Superior temporal gyrus (tissue), 1 donor: ENCODE measurements around the gene FKBP5.
"Not testable (repeated sequence)": the region's sequence is repeated elsewhere in the genome, so short reads cannot be mapped to it uniquely, and the experiment has no call there.

Source experiments
- DNase-seq: peaks from one replicate; pipeline ENCODE4 v3.0.0-alpha.2; 2016; ENCODE audit errors: extremely low spot score

The FKBP5 gene

DNA sequence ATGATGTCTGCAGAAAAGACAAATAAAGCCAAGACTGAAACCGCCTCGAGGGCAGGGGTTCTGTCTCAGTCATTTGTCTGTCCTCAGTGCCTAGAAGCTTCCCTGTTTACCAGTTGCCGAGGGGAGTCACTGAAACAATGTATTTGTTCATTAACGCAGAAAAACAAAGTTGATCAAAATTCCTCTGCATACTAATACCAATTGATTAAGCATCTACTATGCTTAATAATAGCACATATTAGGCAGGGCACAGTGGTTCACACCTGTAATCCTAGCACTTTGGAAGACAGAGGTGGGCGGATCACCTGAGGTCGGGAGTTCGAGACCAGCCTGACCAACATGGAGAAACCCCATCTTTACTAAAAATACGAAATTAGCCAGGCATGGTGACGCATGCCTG is 1.8 kb upstream of the FKBP5 start:
- no peak for DNase-seq

DNA sequence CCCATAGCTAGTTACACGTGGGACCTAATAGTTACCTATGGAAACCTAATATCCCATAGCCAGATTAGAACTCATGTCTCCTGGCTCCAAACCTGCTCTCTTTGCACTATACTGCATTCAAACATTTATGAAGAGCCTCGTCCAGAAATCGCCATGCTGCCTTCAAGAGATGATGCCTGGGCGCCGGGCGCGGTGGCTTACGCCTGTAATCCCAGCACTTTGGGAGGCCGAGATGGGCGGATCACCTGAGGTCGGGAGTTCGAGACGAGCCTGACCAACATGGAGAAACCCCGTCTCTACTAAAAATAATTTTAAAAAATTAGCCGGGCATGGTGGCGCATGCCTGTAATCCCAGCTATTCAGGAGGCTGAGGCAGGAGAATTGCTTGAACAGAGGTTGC is 1.3 kb upstream of the FKBP5 start:
- DNase-seq = not testable (repeated sequence)

DNA sequence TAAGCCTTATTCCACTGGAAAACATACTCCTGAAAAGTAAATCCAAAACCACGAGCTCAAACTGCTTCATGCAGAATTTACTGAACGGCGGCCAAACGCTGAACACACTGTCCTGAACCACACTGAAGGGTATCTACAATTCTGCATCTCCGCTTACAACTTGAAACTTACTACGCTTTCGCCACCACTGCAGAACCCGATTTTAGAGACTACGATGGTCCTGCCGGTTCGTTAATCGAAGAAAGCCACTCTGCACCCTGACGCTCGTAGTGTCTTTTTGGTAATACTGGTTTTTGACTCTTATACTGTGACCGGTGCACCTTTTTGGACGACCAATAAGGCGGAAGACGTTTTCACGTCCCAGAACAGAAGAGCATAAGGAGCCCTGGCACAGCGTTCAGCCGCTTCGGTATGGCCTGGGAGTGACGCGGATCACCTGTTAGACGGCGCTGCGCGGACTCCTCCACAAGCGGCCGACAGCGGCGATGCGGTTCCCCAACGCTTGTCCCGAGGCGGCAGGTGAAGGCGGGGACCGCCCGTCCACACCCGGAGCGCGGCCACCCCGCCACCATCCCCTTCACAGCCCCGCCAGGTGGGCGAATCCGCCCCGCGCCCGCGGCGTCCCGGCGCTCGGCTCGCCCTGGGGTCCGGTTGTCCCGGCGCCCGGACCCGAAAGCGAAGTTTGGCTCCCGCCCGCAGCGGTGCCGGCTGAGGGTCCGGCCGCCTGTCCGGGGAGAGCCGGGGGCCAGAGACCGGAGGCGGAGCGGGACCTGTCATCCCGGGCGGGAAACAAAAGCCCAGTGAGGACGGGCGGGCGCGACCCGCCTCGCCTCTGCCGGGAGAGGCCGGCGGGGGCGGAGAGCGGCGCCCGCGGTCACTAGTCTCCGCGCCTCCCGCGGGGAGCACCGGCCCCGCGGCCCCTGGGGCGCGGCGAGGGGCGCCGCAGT is 784 bp downstream of the FKBP5 start:
- peak; percentile 45 for DNase-seq

DNA sequence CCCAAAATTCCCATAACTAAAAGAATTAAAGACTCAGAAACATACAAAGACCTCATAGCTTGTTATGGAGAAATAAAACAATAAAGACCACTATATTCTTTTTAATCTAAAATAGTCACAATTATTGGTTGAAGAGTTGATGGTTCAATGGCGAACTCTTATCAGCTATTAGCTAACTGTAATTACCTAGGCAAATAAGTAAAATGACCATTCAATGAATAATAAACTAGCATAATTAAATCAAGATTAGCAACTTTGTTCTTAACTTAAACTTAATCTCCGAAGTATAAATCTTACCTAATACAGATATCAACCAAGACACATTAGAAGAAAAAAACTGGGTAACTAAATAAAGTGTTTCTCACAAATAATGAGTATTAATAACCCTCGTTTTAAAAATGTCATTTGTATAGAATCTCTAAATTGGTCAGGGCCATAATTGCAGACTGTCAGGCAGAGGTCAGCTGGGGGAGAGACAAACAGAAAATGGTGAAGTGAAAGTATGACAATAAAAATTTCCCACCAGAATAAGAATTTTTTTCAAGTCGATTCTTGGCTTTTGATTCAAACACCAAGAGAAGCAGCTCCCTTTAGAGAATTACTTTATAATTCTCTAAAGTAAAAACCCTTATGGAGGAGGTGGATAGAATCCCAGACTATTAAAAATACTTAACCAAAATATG is 1.7 kb downstream of the FKBP5 start:
- DNase-seq = no peak

DNA sequence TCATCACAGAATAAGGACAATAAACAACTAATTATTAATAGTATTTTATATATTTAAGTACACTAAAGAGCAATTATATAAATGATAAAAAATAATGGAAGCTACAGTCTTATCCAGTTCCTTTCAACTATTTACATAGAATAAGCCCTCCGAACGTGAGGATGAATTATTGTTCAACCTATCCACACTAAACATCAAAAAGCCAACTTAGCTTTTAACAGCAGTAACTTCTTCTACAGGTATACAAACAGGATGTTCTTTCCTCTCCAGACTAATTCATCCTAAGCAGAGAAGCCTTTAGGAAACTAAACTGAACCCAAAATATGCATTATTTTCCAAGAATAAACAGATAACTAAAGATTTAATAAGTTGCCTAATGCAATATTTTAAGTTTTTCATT is 2.3 kb downstream of the FKBP5 start:
- DNase-seq = peak; percentile 24

DNA sequence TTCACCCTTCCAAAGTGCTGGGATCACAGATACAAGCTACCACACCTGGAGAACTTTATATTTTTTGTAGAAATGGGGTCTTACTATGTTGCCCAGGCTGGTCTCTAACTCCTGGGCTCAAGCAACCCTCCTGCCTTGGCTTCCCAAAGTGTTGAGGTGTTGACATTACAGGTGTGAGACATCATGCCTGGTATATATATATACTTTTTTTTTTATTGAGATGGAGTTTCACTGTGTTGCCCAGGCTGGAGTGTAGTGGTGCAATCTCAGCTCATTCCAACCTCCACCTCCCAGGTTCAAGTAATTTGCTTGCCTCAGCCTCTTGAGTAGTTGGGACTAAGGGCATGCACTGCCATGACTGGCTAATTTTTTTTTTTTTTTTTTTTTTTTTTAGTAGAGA is 5.4 kb downstream of the FKBP5 start:
- no peak for DNase-seq

DNA sequence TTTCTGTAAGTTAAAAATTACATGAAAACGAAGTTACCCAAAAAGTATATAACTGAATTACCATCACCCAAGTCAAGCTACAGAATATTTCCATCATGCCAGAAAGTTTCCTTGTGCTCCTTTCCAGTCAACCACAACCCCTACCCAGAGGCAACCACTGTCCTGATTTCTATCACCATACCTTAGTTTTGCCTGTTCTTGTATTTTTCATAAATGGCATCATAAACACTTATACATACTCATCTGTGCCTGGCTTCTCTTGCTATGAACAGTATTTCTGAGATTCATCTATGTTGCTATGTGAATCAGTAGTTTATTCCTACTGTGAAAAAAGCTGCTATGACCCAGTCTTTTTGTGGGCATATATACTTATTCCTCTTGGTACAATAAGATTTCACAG is 7.4 kb downstream of the FKBP5 start:
- no peak for DNase-seq

DNA sequence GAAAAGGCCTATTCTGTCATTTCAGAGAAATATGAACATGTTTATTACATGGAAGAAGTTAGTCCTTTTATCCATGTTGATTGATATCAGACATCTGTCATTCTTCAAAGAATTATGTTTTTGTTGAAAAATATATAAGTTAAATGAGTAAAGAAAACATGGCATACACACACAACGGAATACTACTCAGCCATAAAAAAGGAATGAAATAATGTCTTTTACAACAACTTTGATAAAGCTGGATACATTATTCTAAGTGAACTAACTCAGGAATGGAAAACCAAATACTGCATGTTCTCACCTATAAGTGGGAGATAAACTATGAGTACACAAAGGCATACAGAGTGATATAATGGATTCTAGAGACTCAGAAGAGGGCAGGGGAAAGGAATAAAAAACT is 9.3 kb downstream of the FKBP5 start:
- no peak for DNase-seq

DNA sequence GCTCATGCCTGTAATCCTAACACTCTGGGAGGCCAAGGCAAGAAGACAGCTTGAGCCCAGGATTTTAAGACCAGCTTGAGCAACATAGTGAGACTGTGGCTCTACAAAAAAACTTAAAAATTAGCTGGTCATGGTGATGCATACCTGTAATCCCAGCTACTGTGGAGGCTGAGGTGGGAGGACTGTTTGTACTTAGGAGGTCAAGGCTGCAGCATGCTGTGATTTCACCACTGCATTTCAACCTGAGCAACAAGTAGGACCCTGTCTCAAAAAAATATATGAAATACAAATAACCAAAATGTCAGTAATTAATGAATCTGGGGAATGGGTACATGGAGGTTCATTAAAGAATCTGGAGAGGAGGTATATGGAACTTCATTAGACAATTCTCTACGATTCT is 9.9 kb downstream of the FKBP5 start:
- no peak for DNase-seq

DNA sequence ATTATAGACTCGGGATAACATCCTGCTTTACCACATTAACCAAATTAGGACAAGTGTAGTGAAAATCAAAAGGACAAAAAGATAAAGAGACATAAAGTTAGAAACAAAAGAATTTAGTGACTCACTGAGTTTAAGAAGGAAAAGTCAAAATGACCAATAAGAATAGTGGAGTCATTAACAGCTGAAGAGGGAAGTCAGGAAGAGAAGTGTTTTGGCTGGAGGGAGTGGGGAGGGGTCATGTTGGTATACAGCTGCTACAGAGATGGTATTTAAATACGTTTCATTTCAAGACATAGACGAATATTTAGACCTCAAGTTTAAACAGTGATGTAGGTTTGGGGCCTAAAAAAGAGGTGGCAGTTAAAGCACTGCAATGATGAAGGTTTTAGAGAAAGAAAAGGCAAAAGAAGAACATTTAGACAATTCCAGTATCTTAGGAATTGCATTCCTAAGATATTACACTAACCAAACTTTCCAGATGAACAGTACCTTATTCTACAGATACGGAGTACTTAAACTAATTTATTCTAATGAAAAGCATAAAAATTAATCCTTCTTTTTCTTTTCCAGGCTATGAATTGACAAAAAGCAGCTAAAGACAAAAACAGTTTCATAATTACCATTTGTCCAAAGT is 10.6 kb downstream of the FKBP5 start:
- DNase-seq = no peak

DNA sequence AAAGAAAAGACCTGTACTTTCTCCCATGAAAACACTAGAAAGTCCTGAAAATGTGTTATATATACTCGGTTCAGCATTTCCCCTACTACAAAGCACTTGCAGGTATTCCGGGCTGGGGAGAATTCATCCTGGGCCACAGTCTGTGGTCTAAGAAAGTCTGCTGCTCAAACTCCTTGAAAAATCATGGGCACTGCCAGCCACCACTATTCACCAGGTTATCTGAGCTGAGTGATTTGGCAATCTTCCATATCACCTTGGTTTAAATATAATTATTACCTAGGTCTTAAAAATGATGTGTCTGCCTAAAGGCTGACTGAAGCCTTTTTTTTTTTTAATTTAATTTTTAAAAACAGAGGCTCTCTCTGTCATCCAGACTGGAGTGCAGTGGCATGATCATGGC is 11.3 kb downstream of the FKBP5 start:
- no peak for DNase-seq

DNA sequence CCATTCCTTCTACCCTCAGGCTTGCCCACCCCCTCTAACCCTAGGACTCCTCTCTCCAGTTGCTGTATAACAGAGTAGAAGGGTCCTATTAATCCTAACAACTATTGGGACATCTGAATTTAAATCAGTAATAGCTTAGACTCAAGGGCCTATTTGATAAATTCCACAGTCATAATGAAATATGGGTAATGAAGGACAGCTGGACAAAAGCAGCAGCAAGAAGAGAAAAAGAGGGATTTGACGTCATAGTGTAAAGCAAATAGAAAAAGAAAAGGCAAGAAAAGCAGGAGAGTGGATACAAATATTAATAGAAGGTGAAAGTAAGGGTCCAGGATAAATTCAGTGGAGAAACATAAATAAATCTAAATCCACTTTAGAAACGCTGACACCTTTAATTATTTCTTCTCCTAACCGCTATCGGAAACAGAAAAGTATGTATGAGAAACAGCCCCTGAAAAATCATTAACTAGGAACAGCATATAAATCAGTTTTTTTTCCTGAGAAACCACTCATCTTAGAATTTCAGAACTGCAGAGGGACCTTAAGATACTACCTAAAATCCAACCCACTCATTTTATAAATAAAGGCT is 12.8 kb downstream of the FKBP5 start:
- DNase-seq = no peak

DNA sequence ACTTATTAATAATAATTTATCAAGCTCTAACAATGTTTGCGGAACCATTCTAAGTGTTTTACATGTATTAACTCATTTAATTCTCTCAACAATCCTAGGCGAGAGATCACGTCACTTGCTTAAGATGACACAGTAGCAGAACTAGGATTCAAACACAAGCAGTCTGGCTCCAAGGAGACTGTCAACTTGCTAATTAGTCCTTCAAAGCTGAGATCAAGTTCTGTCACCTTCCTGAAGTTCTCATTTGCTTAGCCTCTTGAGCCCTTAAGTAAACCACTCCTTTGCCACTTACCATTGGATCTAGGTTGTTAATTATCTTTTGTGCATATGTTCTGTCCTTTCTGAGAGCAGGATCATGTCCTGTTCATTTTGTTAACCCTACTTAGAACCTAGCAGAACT is 14.1 kb downstream of the FKBP5 start:
- no peak for DNase-seq

DNA sequence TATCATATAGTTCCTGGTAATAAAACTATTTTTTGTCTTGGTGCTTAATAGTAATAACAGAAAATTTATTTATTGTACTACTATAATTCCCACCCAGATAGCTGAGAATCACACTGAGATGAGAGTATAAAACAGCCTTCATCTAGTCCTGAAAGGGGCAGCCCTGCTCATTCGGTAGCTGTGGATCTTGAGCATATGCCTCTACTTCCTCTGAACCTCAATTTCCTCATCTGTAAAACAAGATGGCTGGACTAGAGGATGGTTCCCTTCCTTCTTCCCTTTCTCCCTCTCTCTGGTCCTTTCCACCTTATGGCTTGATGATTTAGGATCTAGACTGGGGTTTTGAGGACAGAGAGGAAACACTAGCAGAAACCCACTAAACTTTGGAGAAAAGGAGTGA is 15.0 kb downstream of the FKBP5 start:
- no peak for DNase-seq

DNA sequence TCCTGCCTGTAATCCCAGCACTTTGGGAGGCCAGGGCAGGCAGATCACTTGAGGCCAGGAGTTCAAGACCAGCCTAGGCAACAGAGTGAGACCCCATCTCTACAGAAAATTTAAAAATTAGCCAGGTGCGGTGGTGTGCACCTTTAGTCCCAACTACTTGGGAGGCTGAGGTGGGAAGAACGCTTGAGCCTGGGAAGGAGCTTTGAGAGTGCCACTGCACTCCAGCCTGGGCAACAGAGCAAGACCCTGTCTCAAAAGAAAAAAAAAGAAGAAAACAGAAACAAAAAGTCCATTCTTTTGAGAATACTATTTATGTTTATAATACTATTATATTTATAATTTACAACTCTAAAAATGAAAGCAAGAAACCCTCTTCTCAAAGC is 15.4 kb downstream of the FKBP5 start:
- DNase-seq = not testable (repeated sequence)

DNA sequence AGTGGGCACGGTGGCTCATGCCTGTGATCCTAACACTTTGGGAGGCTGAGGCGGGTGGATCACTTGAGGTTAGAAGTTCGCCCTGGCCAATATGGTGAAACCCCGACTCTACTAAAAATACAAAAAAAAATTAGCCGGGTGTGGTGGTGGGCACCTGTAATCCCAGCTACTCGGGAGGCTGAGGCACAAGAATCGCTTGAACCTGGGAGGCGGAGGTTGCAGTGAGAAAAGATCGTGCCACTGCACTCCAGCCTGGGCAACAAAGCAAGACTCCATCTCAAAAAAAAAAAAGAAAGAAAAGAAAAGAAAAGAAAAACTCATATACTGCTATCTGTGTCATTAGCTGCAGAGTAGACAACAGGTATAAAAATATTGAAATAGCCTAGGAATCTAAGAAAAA is 18.3 kb downstream of the FKBP5 start:
- not testable (repeated sequence) for DNase-seq

DNA sequence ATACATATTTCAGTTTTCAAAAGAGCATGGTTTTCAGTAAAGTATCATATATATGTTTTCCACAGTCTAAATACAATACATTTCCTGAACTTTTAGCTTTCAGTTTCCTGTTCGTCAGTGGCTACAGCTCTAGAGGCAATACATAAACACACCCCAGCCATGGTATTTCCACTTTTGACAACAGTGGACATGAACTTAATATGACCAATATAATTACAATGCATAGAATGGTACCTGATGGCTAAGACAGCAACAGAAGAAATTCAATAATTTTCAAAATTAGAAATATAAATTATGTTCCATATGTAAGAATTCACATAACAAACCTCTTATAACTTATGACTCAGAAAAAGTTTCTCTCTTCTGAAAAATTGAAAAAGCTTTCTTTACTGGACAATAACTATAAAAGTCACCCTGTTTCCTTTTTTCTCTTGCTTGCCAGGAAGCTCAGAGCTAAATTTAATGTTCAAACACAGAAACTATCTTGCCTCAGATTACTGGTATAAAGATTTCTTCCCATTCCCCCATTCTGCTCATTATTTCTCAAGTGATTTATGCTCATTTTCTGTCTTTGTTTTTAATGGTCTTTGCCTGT is 19.2 kb downstream of the FKBP5 start:
- no peak for DNase-seq

DNA sequence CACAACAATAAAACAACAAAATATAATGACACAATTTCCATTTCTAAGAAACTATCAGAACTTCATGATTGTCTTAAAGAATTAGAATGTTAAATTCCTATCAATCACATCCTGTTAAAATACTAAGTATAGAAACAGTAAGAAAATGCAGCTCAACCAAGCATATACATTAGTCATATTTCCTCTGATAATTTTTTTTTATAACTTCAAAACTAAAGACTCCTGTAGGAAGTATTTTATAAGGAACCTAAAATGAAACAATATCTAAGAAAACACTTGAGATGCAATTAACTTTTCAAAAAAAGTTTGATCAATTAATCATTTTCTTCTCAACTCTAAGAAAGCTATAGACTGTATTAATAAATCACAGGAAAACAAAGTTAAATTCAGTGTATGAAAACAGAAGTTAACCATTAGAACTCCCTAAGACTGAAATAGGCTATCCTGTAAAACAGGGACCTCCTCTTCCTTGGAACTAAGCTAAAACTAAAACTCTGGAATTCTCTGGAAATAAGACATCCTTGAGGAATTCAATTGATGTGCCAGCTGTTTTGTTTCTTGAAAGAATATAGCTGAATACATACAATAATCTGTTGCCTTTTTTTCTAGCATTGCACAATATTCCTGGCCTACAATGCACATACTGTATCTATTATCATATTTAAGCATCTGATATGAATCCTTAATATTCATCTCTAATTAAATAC is 19.8 kb downstream of the FKBP5 start:
- DNase-seq = no peak

DNA sequence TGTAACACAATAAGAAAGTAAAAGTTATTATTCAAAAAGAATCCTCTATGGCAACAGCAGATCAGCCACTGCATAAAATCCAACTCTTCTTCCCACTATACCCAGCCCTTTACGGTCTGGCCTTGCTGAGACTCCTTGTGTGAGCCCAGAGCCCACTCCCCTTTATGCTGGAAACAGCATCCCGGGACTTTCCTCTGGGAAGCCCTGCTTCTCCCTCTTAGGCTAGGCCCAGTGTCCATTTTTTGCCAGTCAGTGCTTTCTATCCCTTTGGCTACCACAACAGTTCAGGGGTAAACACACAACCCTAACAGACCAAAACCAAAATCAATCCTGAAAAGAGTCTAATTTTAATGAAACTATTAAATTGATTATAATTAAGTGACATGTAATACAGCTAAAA is 20.6 kb downstream of the FKBP5 start:
- no peak for DNase-seq

DNA sequence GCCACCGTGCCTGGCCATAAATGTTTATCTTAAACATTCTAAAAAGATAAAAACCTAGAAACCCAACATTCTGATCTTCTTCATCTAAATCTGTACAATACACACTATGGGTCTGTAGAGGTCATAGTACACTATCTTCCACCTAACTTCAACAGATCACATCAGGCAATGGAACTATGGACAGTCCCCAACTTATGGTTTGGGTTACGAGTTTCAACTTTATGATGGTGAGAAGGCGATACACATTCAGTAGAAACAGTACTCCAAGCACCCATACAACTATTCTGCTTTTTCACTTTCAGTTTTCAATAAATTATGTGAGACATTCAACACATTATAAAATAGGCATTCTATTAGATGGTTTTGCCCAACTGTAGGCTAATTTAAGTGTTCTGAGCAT is 23.1 kb downstream of the FKBP5 start:
- DNase-seq = no peak

DNA sequence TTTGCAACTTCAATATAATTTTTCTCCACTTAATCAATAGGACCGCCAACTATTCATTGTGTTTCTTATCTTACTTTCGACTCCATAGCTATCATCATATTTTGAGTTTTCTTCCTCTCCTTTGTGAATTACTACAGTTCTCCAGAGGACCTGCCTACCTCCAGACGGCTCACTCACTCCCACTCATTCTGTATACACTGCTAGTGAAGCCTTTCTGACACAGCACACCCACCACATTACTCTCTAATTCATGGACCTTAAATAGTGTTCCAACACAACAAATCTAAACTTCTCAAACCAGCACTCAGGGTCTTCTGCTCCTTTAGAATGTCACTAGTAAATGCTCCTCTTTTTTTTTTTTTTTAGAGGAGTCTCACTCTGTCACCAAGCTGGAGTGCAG is 23.8 kb downstream of the FKBP5 start:
- no peak for DNase-seq
